Measurements from ENCODE around the gene EXOC6B.

The EXOC6B gene

GRCh38 chr2:72757177-72757775 lies 68.6 kb downstream of the EXOC6B start:
- no peak overlapping the region for H3K27ac Mint-ChIP-seq
- H3K36me3 Mint-ChIP-seq (ENCODE audit: low read depth), result peaks cover 3% of the 10 kb centered on the region
- H3K9me3 Mint-ChIP-seq, result peaks cover 7% of the 10 kb centered on the region
- no peaks in the 10 kb centered on the region for H3K4me1 Mint-ChIP-seq (ENCODE audit: low read depth)
- no peaks in the 10 kb centered on the region for H3K27me3 Mint-ChIP-seq (ENCODE audit: low read depth)
- H3K4me3 Mint-ChIP-seq, result no peak overlapping the region
- DNase-seq (ENCODE audit: low spot score), result no peak

GRCh38 chr2:72755647-72756423 lies 70.0 kb downstream of the EXOC6B start:
- Mint-ChIP-seq H3K36me3 (ENCODE audit: low read depth) (no peaks in the 10 kb centered on the region), H3K9me3 (no peaks in the 10 kb centered on the region), H3K27ac (no peak overlapping the region), H3K4me1 (ENCODE audit: low read depth) (no peaks in the 10 kb centered on the region), H3K27me3 (ENCODE audit: low read depth) (no peaks in the 10 kb centered on the region), H3K4me3 (no peak overlapping the region)
- no peak for DNase-seq (ENCODE audit: low spot score)

- H3K4me3 Mint-ChIP-seq, result no peak overlapping the region
- no peak for DNase-seq (ENCODE audit: low spot score)
- no peaks in the 10 kb centered on the region for H3K27me3 Mint-ChIP-seq (ENCODE audit: low read depth)
- no peaks in the 10 kb centered on the region for H3K36me3 Mint-ChIP-seq (ENCODE audit: low read depth)
- no peaks in the 10 kb centered on the region for H3K9me3 Mint-ChIP-seq
- no peaks in the 10 kb centered on the region for H3K4me1 Mint-ChIP-seq (ENCODE audit: low read depth)
- H3K27ac Mint-ChIP-seq, result no peak overlapping the region
Observed at GRCh38 chr2:72754628-72755320, 71.1 kb downstream of the EXOC6B start.

- no peak for DNase-seq (ENCODE audit: low spot score)
- H3K9me3 Mint-ChIP-seq, result no peaks in the 10 kb centered on the region
- H3K4me3 Mint-ChIP-seq, result no peak overlapping the region
- no peak overlapping the region for H3K27ac Mint-ChIP-seq
- no peaks in the 10 kb centered on the region for H3K36me3 Mint-ChIP-seq (ENCODE audit: low read depth)
- no peaks in the 10 kb centered on the region for H3K4me1 Mint-ChIP-seq (ENCODE audit: low read depth)
- H3K27me3 Mint-ChIP-seq (ENCODE audit: low read depth), result no peaks in the 10 kb centered on the region
Observed at GRCh38 chr2:72750977-72751639, 74.7 kb downstream of the EXOC6B start.

- no peaks in the 10 kb centered on the region for H3K9me3 Mint-ChIP-seq
- no peak overlapping the region for H3K27ac Mint-ChIP-seq
- no peaks in the 10 kb centered on the region for H3K36me3 Mint-ChIP-seq (ENCODE audit: low read depth)
- H3K4me1 Mint-ChIP-seq (ENCODE audit: low read depth), result no peaks in the 10 kb centered on the region
- H3K27me3 Mint-ChIP-seq (ENCODE audit: low read depth), result no peaks in the 10 kb centered on the region
- DNase-seq (ENCODE audit: low spot score), result no peak
- no peak overlapping the region for H3K4me3 Mint-ChIP-seq
Observed at GRCh38 chr2:72750466-72750865, 75.4 kb downstream of the EXOC6B start.

- H3K27ac Mint-ChIP-seq, result no peak overlapping the region
- H3K27me3 Mint-ChIP-seq (ENCODE audit: low read depth), result no peaks in the 10 kb centered on the region
- no peak overlapping the region for H3K4me3 Mint-ChIP-seq
- H3K9me3 Mint-ChIP-seq, result no peaks in the 10 kb centered on the region
- DNase-seq (ENCODE audit: low spot score), result no peak
- no peaks in the 10 kb centered on the region for H3K36me3 Mint-ChIP-seq (ENCODE audit: low read depth)
- no peaks in the 10 kb centered on the region for H3K4me1 Mint-ChIP-seq (ENCODE audit: low read depth)
Observed at GRCh38 chr2:72747344-72747743, 78.5 kb downstream of the EXOC6B start.

GRCh38 chr2:72745679-72746368 lies 80.0 kb downstream of the EXOC6B start:
- Mint-ChIP-seq H3K27ac (no peak overlapping the region), H3K4me3 (no peak overlapping the region), H3K9me3 (no peaks in the 10 kb centered on the region), H3K4me1 (ENCODE audit: low read depth) (no peaks in the 10 kb centered on the region), H3K36me3 (ENCODE audit: low read depth) (no peaks in the 10 kb centered on the region), H3K27me3 (ENCODE audit: low read depth) (no peaks in the 10 kb centered on the region)
- no peak for DNase-seq (ENCODE audit: low spot score)

GRCh38 chr2:72744049-72744448 lies 81.8 kb downstream of the EXOC6B start:
- Mint-ChIP-seq H3K4me1 (ENCODE audit: low read depth) (no peaks in the 10 kb centered on the region), H3K36me3 (ENCODE audit: low read depth) (no peaks in the 10 kb centered on the region), H3K9me3 (no peaks in the 10 kb centered on the region), H3K27me3 (ENCODE audit: low read depth) (no peaks in the 10 kb centered on the region), H3K4me3 (no peak overlapping the region), H3K27ac (no peak overlapping the region)
- DNase-seq (ENCODE audit: low spot score), result no peak

- H3K27ac Mint-ChIP-seq, result no peak overlapping the region
- DNase-seq (ENCODE audit: low spot score), result no peak
- H3K27me3 Mint-ChIP-seq (ENCODE audit: low read depth), result no peaks in the 10 kb centered on the region
- H3K9me3 Mint-ChIP-seq, result no peaks in the 10 kb centered on the region
- no peaks in the 10 kb centered on the region for H3K4me1 Mint-ChIP-seq (ENCODE audit: low read depth)
- H3K36me3 Mint-ChIP-seq (ENCODE audit: low read depth), result no peaks in the 10 kb centered on the region
- H3K4me3 Mint-ChIP-seq, result no peak overlapping the region
Observed at GRCh38 chr2:72743481-72743880, 82.4 kb downstream of the EXOC6B start.

GRCh38 chr2:72738096-72738495 lies 87.7 kb downstream of the EXOC6B start:
- Mint-ChIP-seq H3K4me3 (no peak overlapping the region), H3K4me1 (ENCODE audit: low read depth) (no peaks in the 10 kb centered on the region), H3K9me3 (no peaks in the 10 kb centered on the region), H3K27ac (no peak overlapping the region), H3K36me3 (ENCODE audit: low read depth) (no peaks in the 10 kb centered on the region), H3K27me3 (ENCODE audit: low read depth) (no peaks in the 10 kb centered on the region)
- no peak for DNase-seq (ENCODE audit: low spot score)

- Mint-ChIP-seq H3K36me3 (ENCODE audit: low read depth) (no peaks in the 10 kb centered on the region), H3K9me3 (no peaks in the 10 kb centered on the region), H3K4me3 (no peak overlapping the region), H3K27ac (no peak overlapping the region), H3K4me1 (ENCODE audit: low read depth) (no peaks in the 10 kb centered on the region), H3K27me3 (ENCODE audit: low read depth) (no peaks in the 10 kb centered on the region)
- no peak for DNase-seq (ENCODE audit: low spot score)
Observed at GRCh38 chr2:72734432-72734831, 91.4 kb downstream of the EXOC6B start.

GRCh38 chr2:72731116-72731515 lies 94.7 kb downstream of the EXOC6B start:
- no peaks in the 10 kb centered on the region for H3K36me3 Mint-ChIP-seq (ENCODE audit: low read depth)

GRCh38 chr2:72727356-72727755 lies 98.5 kb downstream of the EXOC6B start:
- H3K4me1 Mint-ChIP-seq (ENCODE audit: low read depth), result no peaks in the 10 kb centered on the region

More at GRCh38 chr2:72731116-72731515, 94.7 kb downstream of the EXOC6B start:
- no peak overlapping the region for H3K27ac Mint-ChIP-seq
- no peaks in the 10 kb centered on the region for H3K4me1 Mint-ChIP-seq (ENCODE audit: low read depth)
- no peak overlapping the region for H3K4me3 Mint-ChIP-seq
- no peaks in the 10 kb centered on the region for H3K9me3 Mint-ChIP-seq
- no peak for DNase-seq (ENCODE audit: low spot score)
- no peaks in the 10 kb centered on the region for H3K27me3 Mint-ChIP-seq (ENCODE audit: low read depth)

More at GRCh38 chr2:72727356-72727755, 98.5 kb downstream of the EXOC6B start:
- no peaks in the 10 kb centered on the region for H3K27me3 Mint-ChIP-seq (ENCODE audit: low read depth)
- H3K4me3 Mint-ChIP-seq, result no peak overlapping the region
- H3K36me3 Mint-ChIP-seq (ENCODE audit: low read depth), result no peaks in the 10 kb centered on the region
- H3K27ac Mint-ChIP-seq, result no peak overlapping the region
- no peaks in the 10 kb centered on the region for H3K9me3 Mint-ChIP-seq
- DNase-seq (ENCODE audit: low spot score), result no peak
